Iris pigment epithelial cell (primary cell): ENCODE data around the gene AGBL4.

Source experiments
- DNase-seq: peaks from one replicate; pipeline ENCODE4 v3.0.0-alpha.2; 2011; ENCODE audit warnings: low read depth

The AGBL4 gene

GRCh38 chr1:49694251-49694827 lies 329.4 kb downstream of the AGBL4 start:
- DNase-seq = no peak

GRCh38 chr1:49686107-49686506 lies 337.6 kb downstream of the AGBL4 start:
- DNase-seq = no peak

GRCh38 chr1:49677706-49678105 lies 346.0 kb downstream of the AGBL4 start:
- no peak for DNase-seq

GRCh38 chr1:49651136-49651535 lies 372.6 kb downstream of the AGBL4 start:
- no peak for DNase-seq

DNA sequence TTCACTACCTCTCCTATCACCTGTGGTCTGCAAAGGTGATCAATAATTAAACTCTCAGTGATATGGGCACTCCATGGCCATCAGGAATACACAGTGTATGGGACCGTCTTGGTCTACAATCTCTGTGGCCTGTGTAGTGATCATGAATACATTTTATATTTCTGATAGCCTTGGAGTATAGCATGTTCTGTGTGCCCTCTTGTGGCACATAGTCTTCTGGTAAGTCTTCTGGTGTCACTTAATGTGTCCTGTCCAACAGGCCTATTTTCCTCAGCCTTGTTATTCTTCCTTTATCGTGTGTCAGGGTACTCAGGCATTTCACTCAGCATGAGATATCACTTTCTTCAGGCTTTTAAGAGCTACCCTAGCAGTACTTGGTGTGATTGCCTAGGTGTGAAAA lies 393.6 kb downstream of the AGBL4 start:
- DNase-seq = no peak

DNA sequence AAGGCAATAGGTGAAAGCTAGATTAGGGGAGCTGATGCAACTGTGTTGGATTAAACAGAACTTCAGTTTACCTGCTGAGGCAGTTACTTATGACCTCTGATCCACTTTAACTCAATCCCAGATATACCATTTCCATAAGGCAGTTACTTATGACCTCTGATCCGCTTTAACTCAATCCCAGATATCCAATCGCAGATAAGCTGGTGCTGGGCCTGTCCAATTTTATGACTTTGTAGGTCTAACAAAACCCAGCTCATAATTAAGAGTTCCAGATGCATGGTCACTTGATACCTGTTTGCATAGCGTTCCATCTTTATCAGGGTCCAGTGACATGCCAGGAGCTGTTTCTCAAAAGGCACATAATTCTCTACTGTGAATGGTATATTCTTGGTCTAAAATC lies 396.0 kb downstream of the AGBL4 start:
- no peak for DNase-seq

- no peak for DNase-seq
Measured at GRCh38 chr1:49626472-49626871, 397.3 kb downstream of the AGBL4 start.

DNA sequence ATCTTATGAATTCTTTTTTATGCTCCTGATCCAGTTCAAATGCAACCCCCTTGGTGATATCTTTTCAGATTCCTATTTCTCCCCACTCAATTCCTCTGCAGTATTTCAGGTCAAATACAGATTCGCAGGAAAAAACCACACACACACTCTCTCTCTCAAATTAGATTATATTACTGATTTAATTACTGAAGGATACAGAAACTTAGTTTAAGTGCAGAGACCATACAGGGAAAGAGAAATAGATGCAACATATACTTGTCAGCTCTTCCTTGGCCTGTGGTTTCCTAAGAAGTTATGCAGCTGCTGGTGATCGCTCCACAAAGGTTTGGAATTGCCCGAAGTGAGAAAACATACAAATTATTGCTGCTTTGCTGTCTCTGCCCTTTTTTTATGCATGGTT lies 400.9 kb downstream of the AGBL4 start:
- DNase-seq = no peak

DNA sequence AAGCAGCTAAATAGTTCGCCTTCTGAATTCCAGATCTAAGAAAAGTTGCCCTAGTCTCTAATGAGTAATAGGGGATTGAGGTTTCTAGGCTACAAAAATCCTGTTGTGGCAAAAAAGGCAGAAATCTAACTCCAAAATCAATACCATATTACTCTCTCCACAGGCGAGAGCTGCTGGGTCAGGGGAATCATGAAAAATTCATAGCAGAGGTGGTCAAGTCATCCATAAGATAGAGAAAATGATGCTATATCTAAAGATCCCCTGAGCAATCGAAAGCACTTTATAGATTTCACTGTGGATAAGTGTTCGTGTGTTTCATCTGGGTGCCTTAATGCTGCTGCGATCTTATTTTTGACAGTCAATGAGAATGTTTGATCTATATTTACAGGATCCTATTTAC lies 417.7 kb downstream of the AGBL4 start:
- DNase-seq = no peak

DNA sequence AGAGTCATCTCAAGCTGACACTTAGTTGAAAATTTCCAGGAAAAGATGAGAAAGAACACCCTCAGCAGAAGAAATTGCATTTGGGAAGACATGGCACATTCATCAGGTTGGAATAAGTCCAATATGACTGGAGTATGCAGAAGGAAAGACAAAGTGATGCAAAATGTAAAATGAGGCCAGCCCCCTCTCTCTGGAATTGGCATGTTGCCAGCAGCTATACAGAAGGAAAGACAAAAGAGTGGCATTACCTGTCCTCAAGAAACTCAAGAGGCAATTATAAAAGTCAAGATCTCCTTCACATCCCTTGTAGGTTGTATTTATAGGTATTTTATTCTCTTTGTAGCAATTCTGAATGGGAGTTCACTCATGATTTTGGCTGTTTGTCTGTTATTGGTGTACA lies 426.3 kb downstream of the AGBL4 start:
- no peak for DNase-seq

DNA sequence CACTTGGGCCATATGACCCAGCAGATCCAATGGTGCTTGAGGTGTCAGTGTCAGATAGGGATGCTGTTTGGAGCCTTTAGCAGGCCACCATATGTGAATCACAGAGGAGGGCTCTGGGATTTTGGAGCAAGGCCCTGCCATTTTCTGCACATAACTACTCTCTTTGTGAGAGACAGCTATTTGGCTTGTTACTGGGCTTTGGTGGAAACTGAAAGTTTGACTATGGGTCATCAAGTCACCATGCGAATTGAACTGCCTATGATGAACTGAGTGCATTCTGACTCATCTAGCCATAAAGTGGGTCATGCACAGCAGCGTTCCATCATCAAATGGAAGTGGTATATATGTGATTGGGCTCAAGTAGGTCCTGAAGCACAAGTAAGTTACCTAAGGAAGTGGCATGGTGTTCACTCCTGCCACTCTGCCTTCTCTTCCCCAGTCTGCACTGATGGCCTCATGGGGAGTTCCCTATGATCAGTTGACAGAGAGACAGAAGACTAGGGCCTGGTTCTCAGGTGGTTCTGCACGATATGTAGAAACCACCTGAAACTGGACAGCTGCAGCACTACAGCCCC lies 447.3 kb downstream of the AGBL4 start:
- DNase-seq = no peak

- no peak for DNase-seq
Measured at GRCh38 chr1:49556676-49557234, 467.0 kb downstream of the AGBL4 start.

GRCh38 chr1:49552101-49552500 lies 471.7 kb downstream of the AGBL4 start:
- DNase-seq = no peak

DNA sequence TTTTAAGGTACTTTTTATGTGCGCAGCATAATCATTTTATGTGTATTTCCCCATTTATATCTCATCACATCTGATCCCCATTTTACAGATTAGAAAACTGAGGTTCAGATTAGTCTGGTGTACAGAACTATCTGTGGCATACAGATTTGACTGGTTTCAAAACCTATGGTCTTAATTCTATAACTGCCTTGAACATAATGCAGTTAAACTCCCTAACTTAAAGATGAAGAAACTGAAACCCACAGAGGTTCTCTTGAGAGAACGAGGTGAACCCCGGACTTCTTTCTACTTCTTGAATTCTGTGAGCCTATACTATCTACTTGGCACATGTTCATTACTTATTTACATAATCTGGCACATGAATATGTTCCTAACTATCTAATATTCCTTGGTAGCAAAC lies 479.1 kb downstream of the AGBL4 start:
- no peak for DNase-seq

GRCh38 chr1:49541096-49541752 lies 482.5 kb downstream of the AGBL4 start:
- no peak for DNase-seq

GRCh38 chr1:49527606-49528305 lies 496.0 kb downstream of the AGBL4 start:
- DNase-seq = no peak

- DNase-seq = no peak
Measured at GRCh38 chr1:49526672-49527071, 497.1 kb downstream of the AGBL4 start.

- no peak for DNase-seq
Measured at GRCh38 chr1:49523764-49524163, 500.0 kb downstream of the AGBL4 start.

- DNase-seq = no peak
Measured at GRCh38 chr1:49466961-49467360, 556.8 kb downstream of the AGBL4 start.

DNA sequence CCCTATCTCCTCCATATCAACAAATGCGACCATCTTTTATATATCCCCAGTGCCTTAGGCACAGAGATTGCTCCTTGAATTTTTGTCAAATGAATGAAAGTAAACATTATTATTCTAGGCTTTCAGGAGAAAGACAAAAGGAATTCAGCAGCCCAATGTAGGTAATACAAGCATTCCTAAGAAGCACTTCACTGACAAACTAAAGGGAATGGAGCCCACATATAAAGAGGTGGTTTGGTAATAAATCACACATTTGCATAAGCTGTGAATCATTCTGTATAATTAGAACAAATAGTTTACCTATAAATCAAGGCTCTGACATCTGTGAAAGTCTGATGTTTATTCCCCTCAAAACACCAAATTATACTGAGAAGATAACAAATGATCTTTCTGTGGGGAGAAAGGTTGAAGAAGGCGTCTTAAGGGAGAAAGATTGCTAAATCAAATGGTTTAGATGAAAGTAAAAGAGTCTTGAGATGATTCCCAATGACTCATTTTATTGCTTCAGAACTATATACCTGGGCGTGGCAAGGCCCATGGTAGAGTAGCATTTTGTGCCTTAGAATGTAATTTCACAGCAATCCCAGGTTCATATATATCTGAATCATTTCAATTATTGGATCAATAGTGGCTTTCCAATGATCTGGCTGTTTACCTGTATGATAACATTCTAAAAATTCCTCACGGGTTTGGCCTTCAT lies 558.1 kb downstream of the AGBL4 start:
- no peak for DNase-seq

- no peak for DNase-seq
Measured at GRCh38 chr1:49448200-49448599, 575.6 kb downstream of the AGBL4 start.

DNA sequence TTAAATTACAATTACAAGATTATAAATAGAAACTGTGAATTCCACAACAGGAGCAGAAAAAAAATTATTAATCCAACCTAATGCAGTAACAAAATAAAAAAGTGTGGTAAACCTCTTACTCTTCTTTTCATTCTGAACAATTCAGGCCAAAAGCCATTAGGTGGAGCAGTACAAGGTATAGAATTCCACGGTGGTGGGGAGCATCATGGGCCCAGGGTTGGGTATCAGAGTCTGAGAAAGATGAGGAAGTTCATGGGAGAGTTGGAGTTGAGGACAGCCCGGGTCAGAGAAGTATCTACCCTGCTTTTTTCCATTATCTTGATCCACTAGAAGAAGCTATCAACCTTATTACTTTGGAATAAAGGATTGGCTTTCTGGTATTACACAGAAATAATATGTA lies 586.9 kb downstream of the AGBL4 start:
- no peak for DNase-seq
